ENCODE results near the gene ANKRD12.

DNA sequence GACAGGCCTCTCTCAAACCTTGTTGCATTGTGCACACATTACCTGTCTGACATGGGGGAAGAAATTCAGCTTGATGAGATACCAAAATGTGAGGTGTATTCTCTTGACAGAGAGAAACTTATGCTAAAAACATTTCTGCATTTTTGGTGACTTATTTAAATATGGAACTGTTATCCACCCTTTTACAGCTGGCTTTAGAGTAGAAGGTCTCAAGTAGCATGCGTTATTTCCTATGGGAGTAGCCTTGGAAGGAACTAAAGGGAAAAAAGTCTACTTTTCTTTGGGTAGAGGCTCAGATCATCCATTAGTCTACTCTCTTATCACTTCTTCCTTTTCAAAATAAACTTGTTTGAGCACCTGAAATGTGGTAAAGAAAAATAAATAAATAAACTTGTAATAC, 141.4 kb downstream of the ANKRD12 start:
- no peak for TF ChIP-seq EZH2 (IDR thresholded peaks at IDR 0.05; ENCODE audit: borderline replicate concordance, insufficient read depth, low read depth, low read length, poor library complexity, severe bottlenecking)
- no peak for TF ChIP-seq CTCF (IDR thresholded peaks at IDR 0.05)

All from B cell (primary cell).